Tibial nerve (tissue), 4 donors: ENCODE results near the gene LTC4S. TPM values are rescaled to one million over a fixed set of nuclear protein-coding genes. Genes with fewer than 3 reads are reported as not detected.

Source experiments
- DNase-seq, 2 donors: peaks; one replicate each; pipeline ENCODE4 v3.0.0-alpha.2; 2019; ENCODE audit warnings: low spot score in 2 of 2
- H3K27ac ChIP-seq, 4 donors: fragments of 200-600 bp; sonication (generic) in 3 of 4; one replicate each; pipeline ENCODE4 v1.5.1; 2017 to 2019; ENCODE audit warnings: mild to moderate bottlenecking in 1 of 4
- H3K27me3 ChIP-seq, 2 donors: fragments of 200-600 bp; sonication (generic) in 1 of 2; one replicate each; pipeline versions ENCODE4 v1.5.1 to v1.6.0; 2017 to 2019
- H3K36me3 ChIP-seq, 3 donors: fragments of 200-600 bp; sonication (generic); one replicate each; pipeline ENCODE4 v1.5.1; 2018 to 2019
- H3K4me1 ChIP-seq, 4 donors: fragments of 200-600 bp; sonication (generic) in 3 of 4; one replicate each; pipeline ENCODE4 v1.5.1; 2017 to 2019
- H3K4me3 ChIP-seq, 4 donors: fragments of 200-600 bp; sonication (generic) in 3 of 4; one replicate each; pipeline ENCODE4 v1.5.1; 2017 to 2019; ENCODE audit warnings: mild to moderate bottlenecking in 1 of 4, moderate library complexity in 1 of 4
- H3K9me3 ChIP-seq, 4 donors: fragments of 200-600 bp; sonication (generic) in 3 of 4; one replicate each; pipeline ENCODE4 v1.5.1; 2017 to 2019
- EP300 ChIP-seq, 2 donors: sonication (generic); formaldehyde crosslinking; IDR thresholded peaks; one replicate each; pipeline ENCODE4 v1.6.1; 2017; ENCODE audit warnings: antibody characterized with exemption in 2 of 2, mild to moderate bottlenecking in 1 of 2
- POLR2A ChIP-seq, 2 donors: fragments of 450-650 bp; IDR thresholded peaks; one replicate each; pipeline ENCODE4 v1.6.1; 2017; ENCODE audit warnings: antibody characterized with exemption in 2 of 2, mild to moderate bottlenecking in 2 of 2, moderate library complexity in 2 of 2
- WGBS, 2 donors: methylation state at CpG; one replicate each; pipeline ENCODE4 v1.1.5; 2018; 5-methylcytosine and 5-hydroxymethylcytosine counted together
- total RNA-seq, 4 donors: library from RNA; depleted of rRNA; stranded (reverse); fragments of >200 nt; gene quantifications; one replicate each; pipeline ENCODE4 v1.1.0, GENCODE V29; 2016
- TF ChIP-seq, protein P1 (sequence below), 5 experiments: fragments of 200-600 bp in 3 of 5; fragments of 450-650 bp in 2 of 5; sonication (generic) in 3 of 5; IDR thresholded peaks; one replicate each; pipeline ENCODE4 v1.5.1; 2016 to 2019; ENCODE audit warnings: antibody characterized with exemption in 5 of 5, mild to moderate bottlenecking in 3 of 5, moderate library complexity in 2 of 5

Gene LTC4S
- total RNA-seq, 4 donors from 2014 or later: 7.6 to 38.6 (median 18.4) TPM

DNA sequence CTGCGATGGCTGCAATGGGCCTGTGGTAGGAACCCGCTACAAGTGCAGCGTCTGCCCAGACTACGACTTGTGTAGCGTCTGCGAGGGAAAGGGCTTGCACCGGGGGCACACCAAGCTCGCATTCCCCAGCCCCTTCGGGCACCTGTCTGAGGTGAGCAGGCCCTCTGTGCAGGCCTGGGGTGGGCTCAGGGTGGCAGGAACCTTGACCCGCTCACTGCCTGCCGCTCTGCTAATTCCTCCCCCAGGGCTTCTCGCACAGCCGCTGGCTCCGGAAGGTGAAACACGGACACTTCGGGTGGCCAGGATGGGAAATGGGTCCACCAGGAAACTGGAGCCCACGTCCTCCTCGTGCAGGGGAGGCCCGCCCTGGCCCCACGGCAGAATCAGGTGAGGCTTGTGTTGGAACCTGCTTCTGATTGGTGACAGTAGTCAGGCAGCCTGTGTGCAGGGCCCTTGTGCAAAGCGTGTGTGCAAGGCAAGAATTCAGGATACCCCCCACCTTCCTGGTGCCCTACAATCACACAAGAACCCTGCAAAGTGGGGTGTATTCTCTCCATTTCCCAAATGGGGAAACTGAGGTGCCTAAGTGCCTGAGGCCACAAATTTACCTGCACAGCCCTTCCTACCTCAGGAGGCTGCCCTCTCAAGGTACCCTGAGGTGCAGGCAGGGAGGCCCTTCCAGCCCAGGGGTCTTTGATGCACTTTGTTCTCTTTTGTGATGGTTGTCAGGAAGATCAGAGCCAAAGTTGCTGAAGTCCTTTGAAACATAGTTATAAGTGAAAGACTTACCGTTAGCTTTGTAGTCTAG, 30.4 kb downstream of the LTC4S start:
- WGBS, 2 donors: 89 to 90% methylated on average over 10 to 20 of the region's 22 CpGs
- Histone ChIP-seq H3K4me3 (peak overlapping the region in 1 of 4 donors; percentile 80), H3K9me3 (no peaks in the 10 kb centered on the region), H3K27ac (no peak overlapping the region), H3K27me3 (no peaks in the 10 kb centered on the region), H3K4me1 (peaks cover 0 to 81% (median 42%) of the 10 kb centered on the region in 4 donors), H3K36me3 (peaks cover 12 to 67% (median 24%) of the 10 kb centered on the region in 3 donors)
- TF ChIP-seq POLR2A (IDR thresholded peaks at IDR 0.05) (no peak), EP300 (IDR thresholded peaks at IDR 0.05) (no peak)
- TF ChIP-seq, protein P1, sequence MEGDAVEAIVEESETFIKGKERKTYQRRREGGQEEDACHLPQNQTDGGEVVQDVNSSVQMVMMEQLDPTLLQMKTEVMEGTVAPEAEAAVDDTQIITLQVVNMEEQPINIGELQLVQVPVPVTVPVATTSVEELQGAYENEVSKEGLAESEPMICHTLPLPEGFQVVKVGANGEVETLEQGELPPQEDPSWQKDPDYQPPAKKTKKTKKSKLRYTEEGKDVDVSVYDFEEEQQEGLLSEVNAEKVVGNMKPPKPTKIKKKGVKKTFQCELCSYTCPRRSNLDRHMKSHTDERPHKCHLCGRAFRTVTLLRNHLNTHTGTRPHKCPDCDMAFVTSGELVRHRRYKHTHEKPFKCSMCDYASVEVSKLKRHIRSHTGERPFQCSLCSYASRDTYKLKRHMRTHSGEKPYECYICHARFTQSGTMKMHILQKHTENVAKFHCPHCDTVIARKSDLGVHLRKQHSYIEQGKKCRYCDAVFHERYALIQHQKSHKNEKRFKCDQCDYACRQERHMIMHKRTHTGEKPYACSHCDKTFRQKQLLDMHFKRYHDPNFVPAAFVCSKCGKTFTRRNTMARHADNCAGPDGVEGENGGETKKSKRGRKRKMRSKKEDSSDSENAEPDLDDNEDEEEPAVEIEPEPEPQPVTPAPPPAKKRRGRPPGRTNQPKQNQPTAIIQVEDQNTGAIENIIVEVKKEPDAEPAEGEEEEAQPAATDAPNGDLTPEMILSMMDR (IDR thresholded peaks at IDR 0.05): no peak
- no peak for DNase-seq

DNA sequence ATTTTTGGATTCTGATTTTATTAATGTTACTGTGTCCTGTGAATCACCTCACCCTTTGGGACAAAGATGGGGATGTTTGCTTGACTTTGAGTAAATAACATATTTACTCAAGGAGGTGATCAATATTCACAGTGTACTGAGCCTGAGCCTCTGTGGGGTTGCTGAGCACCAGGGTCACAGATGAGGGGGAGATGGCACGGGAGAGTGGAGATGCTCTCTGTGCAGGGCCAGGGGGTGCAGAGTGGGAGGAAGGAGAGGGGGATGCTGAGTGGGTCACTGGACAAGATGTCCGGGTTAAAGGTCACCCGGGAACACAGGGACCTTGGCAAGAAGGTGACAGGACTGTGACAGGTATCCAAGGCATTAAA, 30.9 kb downstream of the LTC4S start:
- TF ChIP-seq, protein P1 (IDR thresholded peaks at IDR 0.05): no peak
- TF ChIP-seq POLR2A (IDR thresholded peaks at IDR 0.05) (no peak), EP300 (IDR thresholded peaks at IDR 0.05) (no peak)
- Histone ChIP-seq H3K27ac (no peak overlapping the region), H3K27me3 (no peaks in the 10 kb centered on the region), H3K4me3 (no peak overlapping the region), H3K4me1 (peaks cover 0 to 81% (median 37%) of the 10 kb centered on the region in 4 donors), H3K36me3 (peaks cover 14 to 73% (median 24%) of the 10 kb centered on the region in 3 donors), H3K9me3 (no peaks in the 10 kb centered on the region)
- DNase-seq: no peak
- WGBS, 2 donors: 82 to 90% methylated on average over 3 of the region's 3 CpGs

DNA sequence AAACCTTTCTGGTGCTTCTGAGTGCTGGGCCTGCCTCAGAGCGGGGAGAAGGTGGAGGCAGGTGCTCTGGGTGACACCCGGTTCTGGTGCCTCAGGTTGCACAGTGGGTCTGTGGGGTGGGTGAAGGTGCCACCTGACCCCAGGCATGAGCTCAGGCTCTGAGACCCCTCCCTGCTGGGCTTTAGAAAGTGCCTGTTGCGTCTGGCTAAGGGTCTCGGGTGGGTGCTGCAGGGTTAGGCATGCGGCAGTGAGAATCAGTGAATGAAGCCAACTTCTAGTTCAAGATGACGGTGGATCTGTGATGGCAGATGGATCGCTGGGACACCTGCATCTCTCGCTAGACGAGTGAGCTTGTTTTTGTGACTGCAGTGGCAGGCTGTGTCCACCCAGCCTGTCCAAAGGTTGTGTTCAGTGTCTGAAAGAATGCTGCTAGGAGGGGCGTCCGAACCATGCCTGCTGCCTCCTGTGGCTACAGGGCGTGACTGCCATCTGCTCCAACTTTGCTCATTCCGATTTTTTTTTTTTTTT, 31.9 kb downstream of the LTC4S start:
- peaks cover 14 to 82% (median 31%) of the 10 kb centered on the region in 3 donors for H3K36me3 ChIP-seq
- H3K4me3 ChIP-seq: no peak overlapping the region
- no peaks in the 10 kb centered on the region for H3K9me3 ChIP-seq
- no peak for DNase-seq
- peaks cover 0 to 78% (median 31%) of the 10 kb centered on the region in 4 donors for H3K4me1 ChIP-seq
- no peaks in the 10 kb centered on the region for H3K27me3 ChIP-seq
- H3K27ac ChIP-seq: no peak overlapping the region
- WGBS, 2 donors: 77 to 86% methylated on average over 12 to 13 of the region's 13 CpGs
- TF ChIP-seq EP300 (IDR thresholded peaks at IDR 0.05) (no peak), POLR2A (IDR thresholded peaks at IDR 0.05) (no peak)
- TF ChIP-seq, protein P1 (IDR thresholded peaks at IDR 0.05): no peak

DNA sequence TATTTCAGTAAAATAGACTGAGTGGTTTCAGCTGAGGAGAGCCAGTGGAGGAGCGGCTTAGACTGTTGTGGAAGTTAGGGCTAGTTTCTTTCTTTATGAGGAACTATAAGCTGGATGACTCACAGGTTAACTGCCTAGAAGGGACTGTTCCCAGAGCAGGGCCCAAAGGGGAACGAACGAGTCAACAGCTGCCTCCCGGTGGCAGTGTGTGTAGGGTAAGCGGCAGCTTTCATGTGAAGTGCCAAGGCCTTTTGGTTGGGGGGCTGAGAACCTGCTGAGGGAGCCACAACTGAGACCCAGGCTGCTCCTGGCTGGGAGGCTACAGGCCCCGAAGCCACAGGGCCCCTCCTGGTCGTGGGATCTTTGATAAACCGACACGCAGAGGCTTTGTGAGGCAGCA, 33.9 kb downstream of the LTC4S start:
- Histone ChIP-seq H3K4me1 (peaks cover 0 to 74% (median 24%) of the 10 kb centered on the region in 4 donors), H3K9me3 (no peaks in the 10 kb centered on the region), H3K27me3 (no peaks in the 10 kb centered on the region), H3K27ac (peak overlapping the region in 2 of 4 donors; percentile 50 to 54), H3K36me3 (peaks cover 17 to 99% (median 41%) of the 10 kb centered on the region in 3 donors), H3K4me3 (no peak overlapping the region)
- TF ChIP-seq POLR2A (IDR thresholded peaks at IDR 0.05) (no peak), EP300 (IDR thresholded peaks at IDR 0.05) (no peak)
- TF ChIP-seq, protein P1 (IDR thresholded peaks at IDR 0.05): no peak
- 67 to 70% methylated on average over 9 of the region's 9 CpGs for whole genome bisulfite sequencing, 2 donors
- no peak for DNase-seq
